HFFc6 (cell line): Measurements from ENCODE around the gene ACSS3. TPM values are rescaled to one million over a fixed set of nuclear protein-coding genes. Genes with fewer than 3 reads are reported as not detected.

Experiments used
- DNase-seq: peaks from one replicate; pipeline ENCODE4 v3.0.0-alpha.2; 2018
- H3K27ac Mint-ChIP-seq: 2 replicates; pipeline ENCODE4 v1.8.0; 2020; ENCODE audit warnings: mild to moderate bottlenecking, mixed read lengths
- H3K27me3 Mint-ChIP-seq: 2 replicates; pipeline ENCODE4 v1.8.0; 2021; ENCODE audit warnings: mild to moderate bottlenecking, moderate library complexity, mixed read lengths; ENCODE audit not compliant: insufficient read depth
- H3K36me3 Mint-ChIP-seq: 2 replicates; pipeline ENCODE4 v1.8.0; 2021; ENCODE audit warnings: low read depth, mixed read lengths
- H3K4me1 Mint-ChIP-seq: 2 replicates; pipeline ENCODE4 v1.8.0; 2020; ENCODE audit warnings: low read depth, mixed read lengths
- H3K4me3 Mint-ChIP-seq: 2 replicates; pipeline ENCODE4 v1.8.0; 2020; ENCODE audit warnings: mild to moderate bottlenecking, moderate library complexity, mixed read lengths
- H3K9me3 Mint-ChIP-seq: 2 replicates; pipeline ENCODE4 v1.8.0; 2020; ENCODE audit warnings: mild to moderate bottlenecking, mixed read lengths
- microRNA-seq: library from miRNA; unstranded; fragments of <30 nt; microRNA quantifications from one replicate; pipeline ENCODE4, GENCODE V29; 2019
- total RNA-seq, 6 experiments: library from RNA; stranded (reverse); fragmentation: NEBNext Ultra II Directional; extraction: Animal tissue kit (Norgen Biotek cat#: 25700); gene quantifications; 2 replicates in 1 of 6; 3 replicates in 5 of 6; pipeline ENCODE4 v1.2.3, GENCODE V29; 2021
- TF ChIP-seq, protein P1 (sequence below): fragments of 200-600 bp; sonication (generic); IDR thresholded peaks from 2 replicates; pipeline ENCODE4 v1.5.0; 2021; ENCODE audit warnings: antibody characterized with exemption, mild to moderate bottlenecking

Gene ACSS3
- total RNA-seq, 6 experiments from 2014 or later, result 0.66 to 1.1 (median 0.91) TPM

- no peak for DNase-seq
- H3K27ac Mint-ChIP-seq, result no peak overlapping the region
- no peaks in the 10 kb centered on the region for H3K36me3 Mint-ChIP-seq
These were observed 219.7 kb downstream of the ACSS3 start for GRCh38 chr12:81297601-81298000.

DNA sequence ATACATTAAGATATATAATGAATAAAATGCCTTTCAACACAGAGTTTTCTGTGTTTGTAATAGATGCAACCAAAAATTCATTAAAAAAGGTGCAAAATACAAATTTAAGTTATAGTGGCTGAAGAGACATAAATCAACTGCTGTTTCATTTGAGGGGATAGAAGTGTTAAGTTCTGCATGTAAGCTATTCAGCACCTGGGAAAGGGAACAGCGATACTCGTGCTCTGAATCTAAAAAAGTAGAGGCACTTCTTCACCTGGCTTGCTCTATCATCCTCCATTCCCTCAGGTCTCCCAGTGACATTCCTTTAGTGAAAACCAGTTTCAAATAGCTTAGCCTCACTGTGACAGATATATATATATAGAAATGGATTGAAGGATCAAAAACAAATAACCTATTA, 222.6 kb downstream of the ACSS3 start:
- Mint-ChIP-seq H3K27me3 (no peaks in the 10 kb centered on the region), H3K27ac (no peak overlapping the region), H3K4me1 (no peaks in the 10 kb centered on the region), H3K9me3 (peaks cover 25% of the 10 kb centered on the region), H3K4me3 (no peak overlapping the region), H3K36me3 (no peaks in the 10 kb centered on the region)
- TF ChIP-seq, protein P1, sequence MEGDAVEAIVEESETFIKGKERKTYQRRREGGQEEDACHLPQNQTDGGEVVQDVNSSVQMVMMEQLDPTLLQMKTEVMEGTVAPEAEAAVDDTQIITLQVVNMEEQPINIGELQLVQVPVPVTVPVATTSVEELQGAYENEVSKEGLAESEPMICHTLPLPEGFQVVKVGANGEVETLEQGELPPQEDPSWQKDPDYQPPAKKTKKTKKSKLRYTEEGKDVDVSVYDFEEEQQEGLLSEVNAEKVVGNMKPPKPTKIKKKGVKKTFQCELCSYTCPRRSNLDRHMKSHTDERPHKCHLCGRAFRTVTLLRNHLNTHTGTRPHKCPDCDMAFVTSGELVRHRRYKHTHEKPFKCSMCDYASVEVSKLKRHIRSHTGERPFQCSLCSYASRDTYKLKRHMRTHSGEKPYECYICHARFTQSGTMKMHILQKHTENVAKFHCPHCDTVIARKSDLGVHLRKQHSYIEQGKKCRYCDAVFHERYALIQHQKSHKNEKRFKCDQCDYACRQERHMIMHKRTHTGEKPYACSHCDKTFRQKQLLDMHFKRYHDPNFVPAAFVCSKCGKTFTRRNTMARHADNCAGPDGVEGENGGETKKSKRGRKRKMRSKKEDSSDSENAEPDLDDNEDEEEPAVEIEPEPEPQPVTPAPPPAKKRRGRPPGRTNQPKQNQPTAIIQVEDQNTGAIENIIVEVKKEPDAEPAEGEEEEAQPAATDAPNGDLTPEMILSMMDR, result no peak
- DNase-seq, result no peak

More at GRCh38 chr12:81297601-81298000, 219.7 kb downstream of the ACSS3 start:
- peaks cover 17% of the 10 kb centered on the region for H3K9me3 Mint-ChIP-seq
- TF ChIP-seq, protein P1, result no peak
- no peaks in the 10 kb centered on the region for H3K4me1 Mint-ChIP-seq
- no peaks in the 10 kb centered on the region for H3K27me3 Mint-ChIP-seq
- no peak overlapping the region for H3K4me3 Mint-ChIP-seq

- no peaks in the 10 kb centered on the region for H3K4me1 Mint-ChIP-seq
- no peaks in the 10 kb centered on the region; the same call in 1 of the 2 replicates for H3K27me3 Mint-ChIP-seq
- peaks cover 25% of the 10 kb centered on the region for H3K9me3 Mint-ChIP-seq
- no peaks in the 10 kb centered on the region for H3K36me3 Mint-ChIP-seq
- no peak for DNase-seq
- TF ChIP-seq, protein P1, result no peak
- H3K27ac Mint-ChIP-seq, result no peak overlapping the region
- H3K4me3 Mint-ChIP-seq, result no peak overlapping the region
These were observed 226.1 kb downstream of the ACSS3 start for GRCh38 chr12:81303935-81304334.

Small RNA genes within 50 kb of the gene (microRNA-seq; reads per million reads assigned to microRNA genes)
- gene MIR4699, result not detected

Other genes with a start within 250 kb of the ACSS3 start
- 10 to 100 TPM; 13.4 to 24.2 (median 23.0) TPM for gene LIN7A, start 140.1 kb upstream of the ACSS3 start, total RNA-seq